IPS-NIHi11 (cell line): ENCODE results near the gene SERINC2.

Experiments used
- DNase-seq: peaks from one replicate; pipeline ENCODE4 v3.0.0; 2012; ENCODE audit warnings: mixed read lengths, low spot score

Gene SERINC2

GRCh38 chr1:31434101-31434871 lies 21.3 kb downstream of the SERINC2 start:
- DNase-seq, result peak; percentile 62

- DNase-seq, result no peak
Measured at GRCh38 chr1:31434979-31435378, 22.0 kb downstream of the SERINC2 start.

- DNase-seq, result no peak
Measured at GRCh38 chr1:31435471-31436409, 22.7 kb downstream of the SERINC2 start.

- no peak for DNase-seq
Measured at GRCh38 chr1:31436596-31437432, 23.8 kb downstream of the SERINC2 start.

- no peak for DNase-seq
Measured at GRCh38 chr1:31437433-31438037, 24.5 kb downstream of the SERINC2 start.

GRCh38 chr1:31439276-31439675 lies 26.3 kb downstream of the SERINC2 start:
- DNase-seq, result no peak

- no peak for DNase-seq
Measured at GRCh38 chr1:31441073-31441472, 28.1 kb downstream of the SERINC2 start.

- no peak for DNase-seq
Measured at GRCh38 chr1:31441558-31441957, 28.5 kb downstream of the SERINC2 start.

- no peak for DNase-seq
Measured at GRCh38 chr1:31441970-31442647, 29.1 kb downstream of the SERINC2 start.

GRCh38 chr1:31442648-31442994 lies 29.6 kb downstream of the SERINC2 start:
- no peak for DNase-seq

- no peak for DNase-seq
Measured at GRCh38 chr1:31443673-31444072, 30.7 kb downstream of the SERINC2 start.

GRCh38 chr1:31444725-31445448 lies 31.9 kb downstream of the SERINC2 start:
- DNase-seq, result no peak

- DNase-seq, result no peak
Measured at GRCh38 chr1:31445951-31446350, 32.9 kb downstream of the SERINC2 start.

GRCh38 chr1:31447210-31447609 lies 34.2 kb downstream of the SERINC2 start:
- DNase-seq, result no peak

- no peak for DNase-seq
Measured at GRCh38 chr1:31453384-31454079, 40.5 kb downstream of the SERINC2 start.

- DNase-seq, result no peak
Measured at GRCh38 chr1:31458287-31458896, 45.4 kb downstream of the SERINC2 start.

GRCh38 chr1:31460027-31460426 lies 47.0 kb downstream of the SERINC2 start:
- no peak for DNase-seq

- DNase-seq, result no peak
Measured at GRCh38 chr1:31467005-31467674, 54.1 kb downstream of the SERINC2 start.

GRCh38 chr1:31470794-31471315 lies 57.8 kb downstream of the SERINC2 start:
- no peak for DNase-seq
